ENCODE data around the gene USP3.

Gene USP3

DNA sequence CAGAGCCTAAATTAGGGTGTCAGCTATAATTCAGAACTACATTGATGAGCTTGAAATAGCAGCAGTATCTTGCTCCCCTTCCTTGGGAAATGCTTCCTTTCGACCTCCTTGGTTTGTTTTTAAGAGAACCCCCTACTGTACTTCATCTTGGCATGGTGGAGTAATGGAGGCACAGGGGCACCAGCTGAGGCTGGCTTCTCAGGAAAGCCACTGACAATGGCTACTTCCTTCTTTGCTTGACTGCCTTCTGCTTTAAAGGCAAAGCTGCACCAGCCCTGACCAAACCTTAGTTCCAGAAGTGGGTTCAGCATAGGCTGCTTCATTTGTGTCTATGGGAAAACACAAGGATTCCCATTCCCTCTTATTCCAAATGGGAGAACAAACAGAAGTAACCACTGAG lies 91.3 kb downstream of the USP3 start:
- DNase-seq, result no peak

DNA sequence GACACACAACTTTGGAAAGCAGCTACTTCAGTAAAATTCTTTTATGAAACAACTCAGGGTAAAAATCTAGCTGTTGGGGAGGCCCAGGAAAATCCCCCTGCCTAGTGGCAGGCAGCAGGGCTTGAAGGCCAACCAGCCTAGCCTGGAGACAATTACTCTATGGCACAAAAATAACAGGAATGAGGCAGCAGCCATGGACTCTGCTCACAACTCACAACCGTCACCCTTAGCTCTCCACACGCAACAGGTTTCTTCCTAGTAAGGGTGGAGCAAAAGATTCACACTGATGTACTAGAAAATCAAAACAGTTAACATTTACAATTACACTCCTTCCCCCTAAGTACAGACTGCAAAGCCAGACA lies 92.3 kb downstream of the USP3 start:
- no peak for DNase-seq

DNA sequence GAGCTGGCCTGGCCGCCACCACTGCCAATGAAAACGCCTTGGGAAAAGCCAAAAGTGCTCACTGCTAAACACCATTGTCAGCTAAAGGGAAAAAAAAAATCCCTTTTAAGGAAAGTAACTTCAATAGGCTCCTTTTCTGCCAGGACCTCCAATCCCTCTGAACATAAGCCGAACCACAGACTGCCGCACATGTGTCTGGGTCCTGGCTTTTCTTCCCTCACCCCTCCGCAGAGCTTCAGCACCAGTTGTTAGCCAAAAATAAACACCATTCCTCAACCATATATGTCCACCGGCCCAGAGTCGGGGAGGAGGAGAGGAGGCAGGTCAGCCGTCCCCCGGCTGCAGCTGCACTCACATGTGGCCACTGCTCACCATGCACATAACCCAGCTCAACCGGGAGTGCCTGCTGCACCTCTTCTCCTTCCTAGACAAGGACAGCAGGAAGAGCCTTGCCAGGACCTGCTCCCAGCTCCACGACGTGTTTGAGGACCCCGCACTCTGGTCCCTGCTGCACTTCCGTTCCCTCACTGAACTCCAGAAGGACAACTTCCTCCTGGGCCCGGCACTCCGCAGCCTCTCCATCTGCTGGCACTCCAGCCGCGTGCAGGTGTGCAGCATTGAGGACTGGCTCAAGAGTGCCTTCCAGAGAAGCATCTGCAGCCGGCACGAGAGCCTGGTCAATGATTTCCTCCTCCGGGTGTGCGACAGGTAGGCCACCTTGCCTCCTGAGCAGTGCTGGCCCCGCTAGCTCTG lies 92.8 kb downstream of the USP3 start, which contains the start of gene FBXL22:
FBXL22 (plus strand) TSS at position 350 of the 753 bp plus-strand sequence; CDS start at position 356, 6 bp downstream.
- DNase-seq, result no peak

DNA sequence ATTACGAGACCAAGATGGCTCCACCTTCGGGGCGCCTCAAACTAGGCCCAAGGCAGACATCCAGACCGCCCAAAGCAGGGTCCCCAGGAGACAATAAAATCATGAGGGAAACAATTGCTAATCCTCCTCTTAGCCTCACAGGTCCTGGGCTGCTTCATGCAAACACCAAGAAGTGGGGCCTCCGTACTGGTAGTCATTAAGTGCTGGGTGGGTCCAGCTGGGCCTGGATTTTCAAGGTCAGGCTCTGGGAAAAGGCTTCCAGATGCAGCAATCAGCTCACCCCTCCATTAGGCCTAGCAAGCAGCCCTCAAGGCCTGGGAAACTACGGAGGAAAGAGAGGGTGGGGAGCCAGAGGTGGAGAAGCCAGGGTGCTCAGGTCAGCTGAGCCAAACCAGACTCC lies 93.4 kb downstream of the USP3 start:
- no peak for DNase-seq

DNA sequence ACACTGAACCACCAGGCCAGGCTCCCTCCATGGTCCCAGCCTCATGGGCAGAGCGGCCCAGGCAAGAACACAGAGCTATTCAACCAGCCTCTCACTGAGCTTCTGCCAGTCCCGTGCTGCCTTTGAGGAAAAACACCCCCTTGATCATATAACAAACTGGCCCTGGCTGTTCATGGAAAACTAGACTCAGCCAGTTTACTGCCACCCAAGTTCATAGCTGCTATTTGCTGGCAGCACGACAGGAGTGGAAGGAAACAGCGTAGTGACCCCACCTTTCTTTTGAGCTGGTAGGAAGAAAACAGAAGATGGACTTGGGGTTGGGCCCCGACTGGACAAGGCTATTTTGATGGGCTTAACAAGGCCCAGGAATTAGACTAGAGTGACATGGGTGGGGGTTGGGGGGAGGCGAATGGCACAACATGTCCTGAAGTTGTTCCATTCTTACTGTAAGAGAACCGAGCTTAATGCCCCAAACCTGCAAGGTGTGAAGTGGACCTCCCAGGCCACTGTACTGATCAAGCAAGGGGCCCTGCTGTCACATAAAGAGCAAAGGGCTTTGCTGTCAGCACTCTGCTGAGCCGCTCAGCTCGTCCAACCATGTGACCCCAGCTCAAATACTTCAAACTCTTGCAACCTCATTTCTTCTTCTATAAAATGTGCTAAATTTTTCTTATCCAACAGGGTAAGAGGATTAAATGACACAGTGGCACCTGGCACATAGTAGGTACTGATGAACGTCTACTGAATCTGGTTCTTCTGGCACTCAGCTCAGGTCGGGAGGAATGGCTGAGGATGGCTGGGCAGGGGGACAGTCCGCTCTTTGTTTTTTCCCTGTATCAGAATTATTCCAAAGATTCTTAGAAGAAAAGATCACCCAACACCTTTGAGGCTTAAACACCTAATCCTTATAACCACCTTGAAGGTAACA lies 94.3 kb downstream of the USP3 start:
- DNase-seq, result no peak

DNA sequence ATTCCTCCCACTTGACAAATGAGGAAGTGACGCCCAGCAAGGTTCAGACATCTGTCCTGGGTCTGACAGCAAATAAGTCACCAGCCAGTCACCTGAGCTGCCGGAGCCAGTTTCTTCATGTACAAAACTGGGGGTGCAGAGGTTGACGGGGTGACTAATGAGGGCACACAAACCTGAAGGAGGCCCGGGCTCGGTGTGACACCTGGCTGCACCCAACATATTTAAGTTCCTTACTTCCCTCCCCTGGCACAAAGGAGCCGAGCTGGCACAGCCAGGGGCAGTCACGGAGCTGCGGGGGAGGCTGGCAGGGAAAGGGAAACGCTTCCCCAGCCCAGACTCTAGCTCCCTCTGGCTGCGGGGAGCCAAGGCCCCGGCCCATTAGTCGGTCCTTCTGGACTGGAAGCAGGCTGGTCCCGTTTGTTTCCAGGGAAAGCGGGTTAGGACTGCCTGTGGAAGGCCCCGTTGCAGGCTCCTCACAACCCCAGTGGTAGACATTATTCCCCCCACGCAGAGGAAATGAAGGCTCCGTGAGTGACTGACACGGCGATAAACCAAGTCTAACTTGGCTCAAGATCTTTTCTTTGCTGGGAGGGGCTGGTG lies 95.1 kb downstream of the USP3 start:
- peak; percentile 57 for DNase-seq

DNA sequence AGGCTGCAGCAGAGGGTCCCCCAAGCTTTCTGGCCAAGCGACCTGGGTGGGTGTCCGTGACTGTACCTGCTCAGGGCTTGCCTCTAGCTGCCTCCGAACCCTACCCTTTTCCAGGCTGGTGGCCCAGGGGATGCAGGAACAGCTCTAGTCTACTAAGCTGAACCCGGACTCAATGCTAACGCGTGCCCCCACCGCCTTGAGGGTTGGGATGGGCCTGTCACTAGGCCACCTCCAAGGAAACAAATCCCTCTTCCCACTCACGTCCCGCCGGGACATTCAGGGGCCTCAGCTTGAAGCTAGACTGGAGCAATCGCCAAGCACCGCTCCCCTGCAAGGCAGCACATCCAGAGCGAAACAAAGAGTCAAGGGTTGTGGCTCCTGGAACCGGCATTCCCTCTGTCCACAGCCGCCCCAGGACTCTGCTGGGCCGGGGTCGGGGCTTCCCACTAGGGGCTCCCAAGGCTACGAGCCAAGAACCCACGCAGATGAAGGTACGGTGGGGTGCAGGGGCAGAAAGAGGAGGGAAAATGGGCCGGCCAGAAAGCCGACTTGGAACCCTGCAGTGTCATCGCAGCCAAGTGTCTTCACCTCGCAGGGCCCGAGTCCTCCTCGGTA lies 95.7 kb downstream of the USP3 start:
- DNase-seq, result no peak

DNA sequence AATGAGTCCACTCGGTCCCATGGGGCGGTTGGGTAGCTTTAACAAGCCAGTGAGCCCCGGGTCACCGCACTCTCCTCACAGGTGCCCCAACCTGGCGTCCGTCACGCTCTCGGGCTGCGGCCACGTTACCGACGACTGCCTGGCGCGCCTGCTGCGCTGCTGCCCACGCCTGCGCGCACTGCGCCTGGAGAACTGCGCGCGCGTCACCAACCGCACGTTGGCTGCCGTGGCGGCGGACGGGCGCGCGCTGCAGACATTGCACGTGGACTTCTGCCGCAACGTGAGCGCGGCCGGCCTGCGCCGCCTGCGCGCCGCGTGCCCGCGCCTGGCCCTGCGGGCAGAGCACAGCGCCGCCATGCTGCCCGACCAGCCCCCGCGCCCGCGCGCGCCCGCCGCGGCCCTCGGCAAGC lies 96.2 kb downstream of the USP3 start:
- DNase-seq, result peak; percentile 93

DNA sequence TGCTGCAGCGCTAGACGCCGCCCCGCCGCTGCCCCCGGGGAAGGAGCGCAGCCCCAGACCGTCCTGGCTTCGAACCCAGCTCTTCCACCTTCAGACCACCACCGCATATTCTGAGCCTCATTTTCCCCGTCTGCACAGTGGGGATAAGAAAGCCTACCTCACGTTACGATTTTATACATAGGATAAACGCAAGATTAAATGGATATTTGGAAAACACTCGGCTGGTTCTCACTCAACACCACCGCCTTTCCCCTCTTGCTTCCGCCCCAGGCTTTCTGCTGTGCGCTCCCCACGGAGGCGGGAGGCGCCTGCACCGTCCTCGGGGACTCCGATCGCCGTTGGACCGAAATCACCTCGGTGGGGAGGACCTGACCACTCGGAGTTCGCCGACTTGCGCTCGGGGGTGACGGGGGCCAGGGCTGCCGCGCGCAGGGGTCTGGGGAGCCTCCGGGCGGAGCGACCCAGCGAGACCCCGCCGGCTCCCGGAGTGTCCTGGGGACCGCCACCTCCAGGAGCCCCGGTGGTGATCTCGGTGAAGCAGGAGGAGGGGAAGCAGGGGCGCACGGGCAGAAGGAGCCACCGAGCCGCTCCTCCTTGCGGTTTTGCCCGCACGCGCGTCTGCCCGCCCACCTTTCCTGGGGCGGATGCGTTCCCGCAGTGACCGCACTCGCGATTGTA lies 96.8 kb downstream of the USP3 start:
- DNase-seq, result peak; percentile 69

DNA sequence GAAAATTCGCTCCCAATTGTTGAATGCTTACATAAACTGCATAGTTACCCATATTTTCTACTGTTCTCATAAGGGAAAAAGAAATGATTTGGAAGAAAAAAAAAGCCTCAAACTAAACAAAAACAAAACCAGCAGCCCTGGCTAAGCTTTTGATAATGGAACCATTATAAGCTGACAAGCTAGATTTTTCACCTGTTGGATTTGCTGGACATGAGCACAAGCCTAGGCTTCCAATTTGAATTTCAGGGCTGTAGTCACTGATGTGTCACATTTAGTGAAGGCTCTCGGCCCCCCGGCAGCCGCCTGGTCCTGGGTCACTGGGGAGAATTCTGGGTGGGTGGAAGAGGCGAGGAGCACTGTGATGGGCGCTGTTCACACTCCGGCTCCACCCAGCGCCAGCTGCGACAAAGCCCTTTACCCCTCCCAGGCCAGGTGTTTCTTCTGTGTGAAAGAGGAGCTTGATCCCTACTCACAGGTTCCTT lies 97.4 kb downstream of the USP3 start:
- peak; percentile 42 for DNase-seq

DNA sequence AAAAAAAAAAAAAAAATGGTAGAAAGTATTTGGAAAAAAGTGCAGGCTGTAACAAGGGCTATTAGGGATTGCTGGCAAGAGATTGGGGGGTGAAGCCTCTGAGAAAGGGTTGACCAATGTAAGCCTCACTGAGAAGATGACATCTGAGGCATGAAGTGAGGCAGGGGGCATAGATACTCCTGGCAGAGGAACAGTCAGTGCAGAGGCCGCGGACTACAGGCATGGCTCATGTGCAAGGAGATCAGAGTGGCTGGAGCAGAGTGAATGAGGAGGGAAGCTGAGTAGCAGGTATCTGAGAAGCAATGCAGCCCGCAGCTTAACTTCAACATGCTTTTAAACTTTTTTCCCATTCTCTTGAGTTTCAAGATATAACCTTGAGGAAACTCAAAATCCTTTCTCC lies 98.2 kb downstream of the USP3 start:
- DNase-seq, result no peak

DNA sequence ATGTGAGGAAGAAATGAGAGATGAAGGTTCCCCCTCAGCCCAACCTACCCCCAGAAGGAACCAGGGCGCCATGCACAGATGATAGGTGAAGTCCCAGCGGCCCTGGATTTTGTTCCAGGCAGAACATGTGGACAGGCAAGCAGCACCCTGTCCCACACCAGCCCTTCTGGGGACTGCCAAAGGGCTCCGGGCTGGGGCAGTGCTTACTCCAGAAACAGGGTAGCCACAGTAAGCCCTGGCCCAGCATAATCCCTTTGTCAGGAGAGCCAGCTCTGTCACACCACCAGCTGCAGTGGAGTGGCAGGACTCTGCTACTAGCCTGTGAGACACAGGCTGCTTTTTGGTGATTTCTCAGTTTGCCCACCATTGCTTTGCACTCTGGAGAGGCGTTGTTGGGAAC lies 99.1 kb downstream of the USP3 start:
- no peak for DNase-seq

DNA sequence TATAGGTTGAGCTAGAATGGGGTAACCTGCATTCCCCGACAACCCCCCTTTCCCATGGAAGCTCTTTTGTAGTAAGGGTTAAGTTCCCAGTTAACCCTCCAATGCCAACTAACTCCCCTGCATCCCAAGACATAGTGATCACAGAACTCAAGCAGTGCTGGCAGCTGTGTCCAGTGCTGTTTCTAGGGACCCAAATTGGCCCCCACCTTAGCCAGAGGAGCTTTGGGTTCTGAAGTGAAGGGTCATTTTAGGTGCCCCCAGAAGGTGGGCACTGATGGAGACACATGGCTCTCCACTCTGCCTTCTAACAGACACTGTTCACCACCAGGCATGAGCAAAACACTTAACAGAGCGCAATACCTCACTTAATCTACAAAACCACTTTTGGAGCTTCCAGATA lies 99.9 kb downstream of the USP3 start:
- no peak for DNase-seq

DNA sequence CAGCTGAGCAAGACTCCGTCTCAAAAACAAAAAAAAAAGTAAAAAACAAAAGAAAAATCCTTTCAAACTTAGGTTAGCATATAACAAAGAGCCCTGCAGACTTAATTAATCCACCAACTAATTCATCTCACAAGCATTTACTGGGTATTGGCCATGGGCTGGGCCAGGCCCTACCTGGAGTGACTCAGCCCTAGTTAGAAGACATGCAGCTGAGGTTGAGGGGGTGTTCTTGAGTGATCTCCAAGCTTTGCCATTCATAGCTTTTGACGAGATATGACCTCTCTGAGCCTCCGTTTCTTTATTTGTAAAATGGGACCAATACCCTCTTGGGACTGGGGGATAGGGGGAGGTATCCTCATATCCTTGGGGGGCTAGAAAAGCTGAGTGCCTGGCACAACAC lies 100.6 kb downstream of the USP3 start:
- peak; percentile 37 for DNase-seq

DNA sequence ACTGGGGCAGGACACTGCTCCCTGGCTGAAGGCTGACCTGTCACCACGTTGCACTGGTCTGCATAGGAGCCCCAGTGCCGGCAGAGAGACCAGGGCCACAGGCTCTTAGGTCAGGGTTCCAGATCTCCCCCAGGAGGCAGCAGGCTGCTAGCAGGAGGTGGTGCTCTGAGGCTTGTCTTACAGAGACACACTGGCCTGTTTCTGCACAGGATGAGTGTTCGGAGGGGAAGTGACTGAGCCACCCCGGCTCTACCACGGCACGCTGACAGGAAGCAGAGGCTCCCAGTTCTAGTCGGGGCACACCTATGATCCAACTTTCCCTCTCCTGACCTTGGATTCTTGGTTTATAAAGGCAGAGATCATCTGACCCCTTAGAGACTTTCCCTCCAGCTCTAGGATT lies 101.4 kb downstream of the USP3 start:
- peak; percentile 81 for DNase-seq

DNA sequence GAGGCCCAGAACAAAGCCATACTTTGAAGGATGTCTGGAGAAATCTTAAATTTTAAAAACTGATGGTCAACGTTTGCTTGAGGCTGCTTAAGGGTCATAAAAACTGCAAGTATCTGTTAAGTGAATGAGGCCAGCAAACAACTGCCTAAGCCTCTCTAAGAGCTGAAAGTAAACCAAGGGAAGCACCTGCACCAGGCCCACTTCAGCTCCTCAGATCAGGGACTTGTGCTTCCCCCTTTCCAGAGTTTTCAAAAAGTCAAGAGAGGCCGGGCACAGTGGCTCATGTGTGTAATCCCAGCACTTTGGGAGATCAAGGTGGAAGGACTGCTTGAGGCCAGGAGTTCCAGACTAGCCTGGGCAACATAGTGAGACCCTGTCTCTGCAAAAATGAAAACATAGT lies 101.9 kb downstream of the USP3 start:
- DNase-seq, result no peak

DNA sequence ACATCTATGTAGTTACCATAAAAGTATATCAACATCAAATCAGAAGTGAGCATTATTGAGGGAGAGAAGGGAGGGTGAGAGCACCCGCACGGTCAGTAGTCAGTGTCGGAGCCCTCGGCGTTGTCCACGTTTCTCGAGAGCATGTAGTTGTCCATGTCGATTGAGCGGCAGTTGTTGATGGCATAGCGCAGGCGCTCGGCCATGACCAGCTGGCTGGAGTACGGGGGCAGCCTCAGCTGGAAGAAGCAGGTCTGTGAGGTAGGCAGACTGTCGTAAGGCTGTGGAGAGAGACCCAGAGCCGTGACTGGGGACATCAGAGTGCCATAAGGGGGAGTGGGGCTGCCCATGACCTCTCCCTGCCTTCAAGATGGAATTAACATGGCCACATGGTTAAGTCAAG lies 104.6 kb downstream of the USP3 start:
- no peak for DNase-seq

DNA sequence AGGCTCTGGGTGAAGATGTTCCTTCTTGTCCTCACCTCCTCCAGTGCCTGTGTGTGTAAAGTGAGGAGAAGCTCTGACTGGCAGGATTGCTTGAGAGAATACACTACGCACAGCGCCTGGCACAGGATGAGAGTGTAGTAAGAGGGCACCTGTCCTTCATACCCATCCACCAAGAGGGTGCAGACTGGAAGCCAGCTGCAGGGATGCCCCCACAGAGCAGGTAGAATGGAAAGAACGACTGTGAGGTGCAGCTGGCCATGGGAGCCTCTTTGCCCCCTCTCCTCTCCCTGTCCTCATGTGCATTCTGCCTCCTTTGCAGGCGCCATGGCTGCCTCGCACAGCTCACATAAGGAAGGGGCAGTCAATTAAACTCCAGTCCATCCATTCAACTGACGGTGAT lies 105.1 kb downstream of the USP3 start:
- no peak for DNase-seq

DNA sequence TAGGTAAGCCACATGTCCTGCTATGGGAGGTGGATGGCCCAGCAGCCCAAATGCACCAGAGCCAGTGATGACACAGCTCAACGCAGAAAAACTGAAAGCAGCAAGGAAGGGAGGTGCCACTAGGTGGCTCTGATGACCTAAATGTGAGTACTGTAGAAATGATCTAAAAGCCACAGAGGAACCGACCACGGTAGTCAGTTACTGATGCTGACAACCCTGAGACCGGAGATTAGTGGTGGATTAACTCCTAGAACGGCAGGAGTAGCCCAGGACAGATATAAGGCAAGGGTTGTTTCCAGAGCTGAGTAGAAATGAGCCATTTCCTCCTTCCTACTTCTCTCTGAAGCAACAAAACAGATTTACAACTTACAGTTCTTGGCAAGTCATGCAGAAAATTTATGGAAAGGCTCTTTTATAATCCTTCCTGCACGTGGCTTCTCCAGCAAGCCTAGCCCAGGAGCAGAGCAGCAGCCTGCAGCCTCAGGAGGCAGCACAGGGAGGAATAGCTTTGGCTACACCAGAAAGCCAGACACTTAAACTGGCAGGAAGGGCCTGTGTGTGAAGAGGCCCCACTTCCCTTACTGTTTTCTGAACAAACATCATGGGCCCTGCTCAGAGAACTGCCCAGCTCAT lies 105.9 kb downstream of the USP3 start:
- peak; percentile 79 for DNase-seq

DNA sequence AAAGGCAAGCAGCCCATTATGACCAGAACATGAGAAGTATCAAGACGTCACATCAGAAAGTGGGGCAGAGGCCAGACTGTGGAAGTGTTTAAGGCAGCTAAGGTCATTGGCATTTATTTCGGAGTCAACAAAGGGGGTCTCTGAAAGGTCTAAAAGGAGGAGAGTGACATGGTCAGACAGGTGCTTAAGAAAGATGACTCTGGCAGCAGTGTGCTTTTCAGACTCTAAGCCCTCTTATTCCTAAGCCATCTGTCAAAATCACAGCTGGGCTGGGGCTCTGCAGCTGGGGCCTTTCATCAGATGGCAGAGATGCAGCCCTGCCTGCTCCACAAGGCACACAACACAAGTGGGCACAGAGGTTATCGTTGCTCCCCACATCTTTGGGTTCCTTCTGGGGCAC lies 106.8 kb downstream of the USP3 start:
- no peak for DNase-seq

DNA sequence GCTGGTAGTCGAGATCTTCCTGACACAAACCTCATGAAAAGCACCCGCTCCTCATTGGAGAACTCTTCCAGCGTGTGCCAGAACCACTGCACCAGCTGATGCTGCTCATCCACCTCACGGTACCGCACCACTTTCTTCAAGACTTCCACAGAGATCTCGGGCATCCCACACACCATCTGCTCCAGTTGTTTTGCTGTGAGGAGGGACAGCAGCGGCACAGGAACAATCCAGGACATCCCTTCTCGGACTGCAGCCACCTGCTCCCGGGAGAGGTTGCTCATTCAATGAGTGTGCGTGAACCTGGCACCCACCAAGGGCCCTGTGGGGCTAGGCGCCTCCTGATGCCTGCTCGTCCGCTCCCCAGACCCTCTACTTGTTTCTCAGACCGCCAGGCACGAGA lies 107.9 kb downstream of the USP3 start:
- no peak for DNase-seq

DNA sequence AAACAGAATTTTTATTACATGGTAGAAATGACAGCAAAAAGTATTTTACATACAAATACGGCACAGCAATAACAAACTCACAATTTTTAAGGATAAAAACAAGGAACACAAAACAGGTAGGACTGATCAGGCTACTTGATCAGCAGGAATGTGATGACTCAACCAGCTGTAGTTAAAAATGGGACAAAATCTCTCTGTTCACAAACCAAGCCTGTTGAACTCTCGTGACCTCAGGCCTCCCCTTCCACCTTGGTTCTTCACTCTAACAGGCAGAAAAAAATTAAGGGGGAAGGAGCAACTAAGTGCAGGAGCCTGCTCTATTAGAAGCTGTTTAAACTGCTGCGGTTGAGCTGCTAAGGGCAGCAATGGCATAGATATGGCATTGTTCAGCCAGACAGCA lies 111.5 kb downstream of the USP3 start:
- no peak for DNase-seq

All from CD4-positive, alpha-beta T cell treated with Interleukin-17A for 4 hours (primary cell).